Large intestine (tissue), 3 donors: ENCODE results near the gene HOXD11. TPM values are rescaled to one million over a fixed set of nuclear protein-coding genes. Genes with fewer than 3 reads are reported as not detected.

Source experiments
- DNase-seq, 2 donors: peaks; one replicate each; pipeline versions ENCODE4 v3.0.0 to v3.0.0-alpha.2; 2013
- H3K27ac ChIP-seq: one replicate; pipeline ENCODE4 v1.5.1; 2013; ENCODE audit warnings: low read length
- H3K27me3 ChIP-seq: 2 replicates; pipeline ENCODE4 v1.6.1; 2013; ENCODE audit warnings: low read length; ENCODE audit not compliant: control insufficient read depth, insufficient read depth
- H3K36me3 ChIP-seq: 2 replicates; pipeline ENCODE4 v1.6.1; 2013; ENCODE audit warnings: low read length; ENCODE audit not compliant: control insufficient read depth, insufficient read depth
- H3K4me1 ChIP-seq: one replicate; pipeline ENCODE4 v1.6.1; 2013; ENCODE audit warnings: low read length; ENCODE audit not compliant: control insufficient read depth, insufficient read depth
- H3K4me3 ChIP-seq: one replicate; pipeline ENCODE4 v1.5.1; 2013; ENCODE audit warnings: low read length
- H3K9me3 ChIP-seq: one replicate; pipeline ENCODE4 v1.6.1; 2013; ENCODE audit warnings: mild to moderate bottlenecking, low read depth, low read length, moderate library complexity; ENCODE audit not compliant: control insufficient read depth
- WGBS: methylation state at CpG from one replicate; pipeline ENCODE4 v1.1.5; 2013; ENCODE audit warnings: low lambda C conversion rate; ENCODE audit not compliant: insufficient coverage; 5-methylcytosine and 5-hydroxymethylcytosine counted together
- polyA plus RNA-seq: library from polyadenylated mRNA; unstranded; fragments of 120-200 nt; gene quantifications from one replicate; pipeline ENCODE4 v1.2.1, GENCODE V29; 2013

Gene HOXD11
- polyA plus RNA-seq, 1 donor: not detected

GRCh38 chr2:176081837-176082524 is 25.1 kb upstream of the HOXD11 start:
- no CpG with 5 or more reads among the region's 62 CpGs for WGBS
- Histone ChIP-seq H3K27ac (no peak overlapping the region), H3K4me3 (no peak overlapping the region), H3K9me3 (peaks cover 37% of the 10 kb centered on the region), H3K27me3 (peaks cover 92% of the 10 kb centered on the region), H3K36me3 (no peaks in the 10 kb centered on the region), H3K4me1 (peaks cover 7% of the 10 kb centered on the region)
- DNase-seq: peak in 1 of 2 donors; percentile 42

- 0% methylated on average over 2 of the region's 10 CpGs for WGBS
- H3K27me3 ChIP-seq: peaks cover 92% of the 10 kb centered on the region
- DNase-seq: no peak
- H3K4me3 ChIP-seq: no peak overlapping the region
- no peaks in the 10 kb centered on the region for H3K36me3 ChIP-seq
- H3K27ac ChIP-seq: no peak overlapping the region
- H3K9me3 ChIP-seq: peaks cover 37% of the 10 kb centered on the region
- H3K4me1 ChIP-seq: peaks cover 7% of the 10 kb centered on the region
These were observed 24.6 kb upstream of the HOXD11 start for GRCh38 chr2:176082525-176082823.

GRCh38 chr2:176082824-176083751 is 24.0 kb upstream of the HOXD11 start:
- H3K4me3 ChIP-seq: no peak overlapping the region
- H3K9me3 ChIP-seq: peaks cover 41% of the 10 kb centered on the region
- H3K36me3 ChIP-seq: no peaks in the 10 kb centered on the region
- DNase-seq: no peak
- peaks cover 12% of the 10 kb centered on the region for H3K4me1 ChIP-seq
- no CpG with 5 or more reads among the region's 66 CpGs for WGBS
- peaks cover 97% of the 10 kb centered on the region for H3K27me3 ChIP-seq
- no peak overlapping the region for H3K27ac ChIP-seq

GRCh38 chr2:176083796-176084261 is 23.3 kb upstream of the HOXD11 start, which contains the start of gene EVX2:
Gene EVX2 (minus strand): TSS chr2:176083962. CDS start chr2:176083776, 186 bp downstream.
- H3K4me3 ChIP-seq: no peak within 1 kb of the TSS
- peaks cover 97% of the 10 kb centered on the region for H3K27me3 ChIP-seq
- WGBS: no CpG with 5 or more reads among the region's 27 CpGs
- no peaks in the 10 kb centered on the region for H3K36me3 ChIP-seq
- no peak within 1 kb of the TSS for H3K27ac ChIP-seq
- no peak for DNase-seq
- H3K9me3 ChIP-seq: peaks cover 41% of the 10 kb centered on the region
- H3K4me1 ChIP-seq: peaks cover 13% of the 10 kb centered on the region

- DNase-seq: no peak
- H3K27ac ChIP-seq: no peak overlapping the region
These were observed 22.4 kb upstream of the HOXD11 start for GRCh38 chr2:176084611-176085119.

GRCh38 chr2:176085120-176085788 is 21.8 kb upstream of the HOXD11 start:
- no peak for DNase-seq
- H3K36me3 ChIP-seq: no peaks in the 10 kb centered on the region
- no peak overlapping the region for H3K4me3 ChIP-seq
- H3K27me3 ChIP-seq: peaks cover 99% of the 10 kb centered on the region
- no CpG with 5 or more reads among the region's 40 CpGs for WGBS
- H3K9me3 ChIP-seq: peaks cover 36% of the 10 kb centered on the region
- peaks cover 9% of the 10 kb centered on the region for H3K4me1 ChIP-seq
- no peak overlapping the region for H3K27ac ChIP-seq

More at GRCh38 chr2:176084611-176085119, 22.4 kb upstream of the HOXD11 start:
- H3K36me3 ChIP-seq: no peaks in the 10 kb centered on the region
- H3K27me3 ChIP-seq: peaks cover 97% of the 10 kb centered on the region
- H3K9me3 ChIP-seq: peaks cover 36% of the 10 kb centered on the region
- no peak overlapping the region for H3K4me3 ChIP-seq
- peaks cover 10% of the 10 kb centered on the region for H3K4me1 ChIP-seq
- WGBS: 18% methylated on average over 3 of the region's 26 CpGs

GRCh38 chr2:176085861-176086771 is 21.0 kb upstream of the HOXD11 start:
- WGBS: 17% methylated on average over 1 of the region's 46 CpGs
- H3K4me3 ChIP-seq: no peak overlapping the region
- no peaks in the 10 kb centered on the region for H3K36me3 ChIP-seq
- peaks cover 9% of the 10 kb centered on the region for H3K4me1 ChIP-seq
- no peak overlapping the region for H3K27ac ChIP-seq
- H3K27me3 ChIP-seq: peaks cover 99% of the 10 kb centered on the region
- H3K9me3 ChIP-seq: peaks cover 30% of the 10 kb centered on the region
- no peak for DNase-seq

GRCh38 chr2:176087330-176088047 is 19.6 kb upstream of the HOXD11 start:
- no CpG with 5 or more reads among the region's 29 CpGs for WGBS
- H3K9me3 ChIP-seq: peaks cover 25% of the 10 kb centered on the region
- H3K4me3 ChIP-seq: no peak overlapping the region
- peaks cover 9% of the 10 kb centered on the region for H3K4me1 ChIP-seq
- no peaks in the 10 kb centered on the region for H3K36me3 ChIP-seq
- DNase-seq: no peak
- H3K27me3 ChIP-seq: peaks cover 98% of the 10 kb centered on the region
- no peak overlapping the region for H3K27ac ChIP-seq
